SU-DHL-6 (cell line): ENCODE data around the gene CYP26B1.

Experiments
- CTCF ChIP-seq: fragments of 200-600 bp; sonication (generic); IDR thresholded peaks from one replicate; pipeline ENCODE4 v1.5.1; 2017; ENCODE audit warnings: antibody characterized with exemption, mild to moderate bottlenecking, low read length, moderate library complexity; ENCODE audit not compliant: insufficient read depth, poor library complexity, severe bottlenecking
- EZH2phosphoT487 ChIP-seq: fragments of 200-600 bp; sonication (generic), shearing (Covaris generic); conservative IDR thresholded peaks from 2 replicates; pipeline ENCODE4 v1.6.1; 2018; ENCODE audit warnings: mild to moderate bottlenecking, antibody characterized with exemption, low read length, moderate library complexity, mixed read lengths

- TF ChIP-seq CTCF = no peak
- no peak for TF ChIP-seq EZH2phosphoT487
Observed at GRCh38 chr2:72089028-72089427, 58.6 kb downstream of the CYP26B1 start.
